Measurements from ENCODE around the gene TMC6. TPM values are rescaled to one million over a fixed set of nuclear protein-coding genes. Genes with fewer than 3 reads are reported as not detected.

Gene TMC6
- total and polyA plus RNA-seq, 8 donors: 9.2 to 223 (median 41.7) TPM

- 80 to 88% (median 83%) methylated on average over 25 to 30 of the region's 30 CpGs for WGBS, 5 donors
- H3K9me3 ChIP-seq: no peaks in the 10 kb centered on the region
- TF ChIP-seq CTCF (IDR thresholded peaks at IDR 0.05) (no peak), POLR2AphosphoS5 (IDR thresholded peaks at IDR 0.05) (no peak), POLR2A (IDR thresholded peaks at IDR 0.05) (no peak), EP300 (IDR thresholded peaks at IDR 0.05) (no peak)
- intact Hi-C loops (cut with DNase I; ENCODE audit: low total_unique reads): no loop called here
- H3K4me1 ChIP-seq: peaks cover 37 to 66% (median 47%) of the 10 kb centered on the region in 4 donors
- peaks cover 0 to 19% (median 0%) of the 10 kb centered on the region in 3 donors for H3K27me3 ChIP-seq
- DNase-seq: no peak
- peak overlapping the region in 1 of 4 donors; percentile 88 for H3K4me3 ChIP-seq
- peak overlapping the region in 3 of 5 donors; percentile 46 to 91 (median 83) for H3K27ac ChIP-seq
- H3K36me3 ChIP-seq: peaks cover 4 to 66% (median 43%) of the 10 kb centered on the region in 4 donors
Measured at GRCh38 chr17:78124081-78124835, 4.3 kb downstream of the TMC6 start.

- Histone ChIP-seq H3K9me3 (no peaks in the 10 kb centered on the region), H3K27me3 (peaks cover 0 to 11% (median 0%) of the 10 kb centered on the region in 3 donors), H3K36me3 (peaks cover 4 to 74% (median 47%) of the 10 kb centered on the region in 4 donors), H3K27ac (no peak overlapping the region), H3K4me1 (peaks cover 29 to 57% (median 39%) of the 10 kb centered on the region in 4 donors), H3K4me3 (no peak overlapping the region)
- no peak for TF ChIP-seq POLR2AphosphoS5 (IDR thresholded peaks at IDR 0.05)
- no peak for TF ChIP-seq CTCF (IDR thresholded peaks at IDR 0.05)
- no peak for TF ChIP-seq POLR2A (IDR thresholded peaks at IDR 0.05)
- no peak for TF ChIP-seq EP300 (IDR thresholded peaks at IDR 0.05)
- intact Hi-C loops (cut with DNase I; ENCODE audit: low total_unique reads): no loop called here
- WGBS, 5 donors: 94 to 99% (median 98%) methylated on average over 5 of the region's 5 CpGs
- no peak for DNase-seq
Measured at GRCh38 chr17:78123258-78123929, 5.2 kb downstream of the TMC6 start.

- H3K9me3 ChIP-seq: no peaks in the 10 kb centered on the region
- intact Hi-C loops (cut with DNase I; ENCODE audit: low total_unique reads): no loop called here
- peaks cover 0 to 6% (median 0%) of the 10 kb centered on the region in 3 donors for H3K27me3 ChIP-seq
- WGBS, 5 donors: 92 to 96% (median 95%) methylated on average over 4 of the region's 4 CpGs
- no peak for DNase-seq
- TF ChIP-seq EP300 (IDR thresholded peaks at IDR 0.05) (no peak), CTCF (IDR thresholded peaks at IDR 0.05) (no peak), POLR2A (IDR thresholded peaks at IDR 0.05) (no peak)
- no peak overlapping the region for H3K27ac ChIP-seq
- H3K4me3 ChIP-seq: no peak overlapping the region
- peaks cover 4 to 79% (median 47%) of the 10 kb centered on the region in 4 donors for H3K36me3 ChIP-seq
- H3K4me1 ChIP-seq: peaks cover 25 to 54% (median 35%) of the 10 kb centered on the region in 4 donors
Measured at GRCh38 chr17:78122931-78123249, 5.7 kb downstream of the TMC6 start.

- DNase-seq: no peak
- Histone ChIP-seq H3K27me3 (peaks cover 0 to under 1% (median 0%) of the 10 kb centered on the region in 3 donors), H3K4me1 (peaks cover 25 to 54% (median 35%) of the 10 kb centered on the region in 4 donors), H3K4me3 (no peak overlapping the region), H3K9me3 (no peaks in the 10 kb centered on the region), H3K27ac (peak overlapping the region in 2 of 5 donors; percentile 26 to 32), H3K36me3 (peaks cover 4 to 79% (median 47%) of the 10 kb centered on the region in 4 donors)
- TF ChIP-seq POLR2A (IDR thresholded peaks at IDR 0.05) (no peak), EP300 (IDR thresholded peaks at IDR 0.05) (no peak), CTCF (IDR thresholded peaks at IDR 0.05) (no peak), POLR2AphosphoS5 (IDR thresholded peaks at IDR 0.05) (no peak)
- intact Hi-C loops (cut with DNase I; ENCODE audit: low total_unique reads): no loop called here
- WGBS, 5 donors: 78 to 91% (median 83%) methylated on average over 14 to 23 of the region's 23 CpGs
Measured at GRCh38 chr17:78122216-78122930, 6.2 kb downstream of the TMC6 start.
